Vagina (tissue), 2 donors: Measurements from ENCODE around the gene DMD. TPM values are rescaled to one million over a fixed set of nuclear protein-coding genes. Genes with fewer than 3 reads are reported as not detected.

ENCODE experiments used
- DNase-seq, 2 donors: peaks; one replicate each; pipeline ENCODE4 v3.0.0-alpha.2; 2017; ENCODE audit errors: extremely low spot score in 2 of 2
- H3K27ac ChIP-seq: fragments of 200-600 bp; sonication (generic); one replicate; pipeline ENCODE4 v1.5.1; 2019
- H3K27me3 ChIP-seq: fragments of 200-600 bp; sonication (generic); one replicate; pipeline ENCODE4 v1.5.1; 2019
- H3K36me3 ChIP-seq, 2 donors: fragments of 200-600 bp; sonication (generic); one replicate each; pipeline ENCODE4 v1.5.1; 2017 to 2019
- H3K4me1 ChIP-seq: fragments of 200-600 bp; sonication (generic); one replicate; pipeline ENCODE4 v1.5.1; 2019
- H3K4me3 ChIP-seq, 2 donors: fragments of 200-600 bp; sonication (generic); 1 replicate in 1 of 2; 2 replicates in 1 of 2; pipeline ENCODE4 v1.5.1; 2016 to 2019
- H3K9me3 ChIP-seq: fragments of 200-600 bp; sonication (generic); one replicate; pipeline ENCODE4 v1.5.1; 2019
- CTCF ChIP-seq, 3 experiments: fragments of 450-650 bp in 2 of 3; fragments of 200-600 bp in 1 of 3; sonication (generic) in 1 of 3; IDR thresholded peaks; one replicate each; pipeline ENCODE4 v1.5.1; 2017 to 2019; ENCODE audit warnings: antibody characterized with exemption in 3 of 3, mild to moderate bottlenecking in 2 of 3, moderate library complexity in 2 of 3
- POLR2A ChIP-seq, 2 donors: fragments of 450-650 bp; IDR thresholded peaks; one replicate each; pipeline ENCODE4 v1.6.1; 2017; ENCODE audit warnings: antibody characterized with exemption in 2 of 2, mild to moderate bottlenecking in 2 of 2, moderate library complexity in 2 of 2
- POLR2AphosphoS5 ChIP-seq, 2 donors: sonication (generic); formaldehyde crosslinking; IDR thresholded peaks; one replicate each; pipeline ENCODE4 v1.9.0; 2017; ENCODE audit warnings: antibody characterized with exemption in 2 of 2, mild to moderate bottlenecking in 2 of 2, low read depth in 1 of 2; ENCODE audit not compliant: insufficient read depth in 1 of 2
- intact Hi-C: fragments of 100-400 bp; cut with DNase I; formaldehyde crosslinking; loops from one replicate; pipeline ENCODE4 v1.15.1; 2023
- total RNA-seq: library from RNA; depleted of rRNA; stranded (reverse); fragments of >200 nt; gene quantifications from one replicate; pipeline ENCODE4 v1.2.3, GENCODE V29; 2016

DMD gene
- total RNA-seq, 1 donor from 2014 or later: 25.8 TPM

GRCh38 chrX:33134164-33134563 lies 77.2 kb downstream of the DMD start:
- no peak for DNase-seq
- no peaks in the 10 kb centered on the region for H3K9me3 ChIP-seq
- no peaks in the 10 kb centered on the region for H3K4me1 ChIP-seq
- no peaks in the 10 kb centered on the region for H3K36me3 ChIP-seq
- H3K27ac ChIP-seq: no peak overlapping the region
- intact Hi-C loops: no loop called here
- no peak overlapping the region for H3K4me3 ChIP-seq
- TF ChIP-seq POLR2A (IDR thresholded peaks at IDR 0.05): no peak
- no peak for TF ChIP-seq POLR2AphosphoS5 (IDR thresholded peaks at IDR 0.05; ENCODE audit: insufficient read depth in 1 of 2, low read depth in 1 of 2)
- TF ChIP-seq CTCF (IDR thresholded peaks at IDR 0.05): no peak
- H3K27me3 ChIP-seq: no peaks in the 10 kb centered on the region

- H3K36me3 ChIP-seq: no peaks in the 10 kb centered on the region
- no peaks in the 10 kb centered on the region for H3K27me3 ChIP-seq
- no peaks in the 10 kb centered on the region for H3K9me3 ChIP-seq
- intact Hi-C loops: no loop called here
- no peaks in the 10 kb centered on the region for H3K4me1 ChIP-seq
- H3K27ac ChIP-seq: no peak overlapping the region
- H3K4me3 ChIP-seq: no peak overlapping the region
- DNase-seq: no peak
- TF ChIP-seq CTCF (IDR thresholded peaks at IDR 0.05): no peak
Observed at GRCh38 chrX:33133320-33133719, 78.0 kb downstream of the DMD start.

GRCh38 chrX:33132569-33132968 lies 78.8 kb downstream of the DMD start:
- Histone ChIP-seq H3K4me3 (no peak overlapping the region), H3K27me3 (no peaks in the 10 kb centered on the region), H3K36me3 (no peaks in the 10 kb centered on the region), H3K27ac (no peak overlapping the region), H3K4me1 (no peaks in the 10 kb centered on the region), H3K9me3 (no peaks in the 10 kb centered on the region)
- no peak for DNase-seq
- intact Hi-C loops: no loop called here
- no peak for TF ChIP-seq POLR2AphosphoS5 (IDR thresholded peaks at IDR 0.05; ENCODE audit: insufficient read depth in 1 of 2, low read depth in 1 of 2)
- TF ChIP-seq POLR2A (IDR thresholded peaks at IDR 0.05): no peak
- no peak for TF ChIP-seq CTCF (IDR thresholded peaks at IDR 0.05)

- H3K9me3 ChIP-seq: no peaks in the 10 kb centered on the region
- TF ChIP-seq POLR2A (IDR thresholded peaks at IDR 0.05): no peak
- TF ChIP-seq CTCF (IDR thresholded peaks at IDR 0.05): no peak
- no peak for TF ChIP-seq POLR2AphosphoS5 (IDR thresholded peaks at IDR 0.05; ENCODE audit: insufficient read depth in 1 of 2, low read depth in 1 of 2)
- H3K4me3 ChIP-seq: no peak overlapping the region
- no peak for DNase-seq
- no peaks in the 10 kb centered on the region for H3K27me3 ChIP-seq
- H3K4me1 ChIP-seq: no peaks in the 10 kb centered on the region
- intact Hi-C loops: no loop called here
- no peak overlapping the region for H3K27ac ChIP-seq
- no peaks in the 10 kb centered on the region for H3K36me3 ChIP-seq
Observed at GRCh38 chrX:33129607-33130006, 81.7 kb downstream of the DMD start.

- Histone ChIP-seq H3K27me3 (no peaks in the 10 kb centered on the region), H3K4me1 (no peaks in the 10 kb centered on the region), H3K9me3 (no peaks in the 10 kb centered on the region), H3K36me3 (no peaks in the 10 kb centered on the region), H3K27ac (no peak overlapping the region), H3K4me3 (no peak overlapping the region)
- no peak for TF ChIP-seq POLR2A (IDR thresholded peaks at IDR 0.05)
- DNase-seq: no peak
- intact Hi-C loops: no loop called here
Observed at GRCh38 chrX:33128048-33128805, 83.1 kb downstream of the DMD start.
